Endothelial cell of umbilical vein (primary cell): ENCODE measurements around the gene USE1.

Source experiments
- EZH2 ChIP-seq: IDR thresholded peaks from 2 replicates; pipeline ENCODE4 v1.6.1; 2012; ENCODE audit warnings: borderline replicate concordance, low read depth, mild to moderate bottlenecking, moderate library complexity, low read length, inconsistent platforms; ENCODE audit not compliant: severe bottlenecking
- POLR2A ChIP-seq: IDR thresholded peaks from 2 replicates; pipeline ENCODE4 v1.6.1; 2012; ENCODE audit warnings: low read depth, mild to moderate bottlenecking, control low read depth, low read length
- POLR2AphosphoS5 ChIP-seq: IDR thresholded peaks from 2 replicates; pipeline ENCODE4 v1.6.1; 2012; ENCODE audit warnings: low read depth, mild to moderate bottlenecking, control low read depth, low read length, moderate library complexity; ENCODE audit not compliant: insufficient read depth
- TF ChIP-seq, protein P1 (sequence below), 2 donors: IDR thresholded peaks; 1 replicate in 1 of 2; 2 replicates in 1 of 2; pipeline ENCODE4 v1.5.1; 2011; ENCODE audit warnings: low read length in 2 of 2, mild to moderate bottlenecking in 2 of 2, moderate library complexity in 2 of 2, control low read depth in 1 of 2, inconsistent platforms in 1 of 2, low read depth in 1 of 2; ENCODE audit not compliant: insufficient read depth in 1 of 2; ENCODE audit errors: extremely low read depth in 1 of 2

DNA sequence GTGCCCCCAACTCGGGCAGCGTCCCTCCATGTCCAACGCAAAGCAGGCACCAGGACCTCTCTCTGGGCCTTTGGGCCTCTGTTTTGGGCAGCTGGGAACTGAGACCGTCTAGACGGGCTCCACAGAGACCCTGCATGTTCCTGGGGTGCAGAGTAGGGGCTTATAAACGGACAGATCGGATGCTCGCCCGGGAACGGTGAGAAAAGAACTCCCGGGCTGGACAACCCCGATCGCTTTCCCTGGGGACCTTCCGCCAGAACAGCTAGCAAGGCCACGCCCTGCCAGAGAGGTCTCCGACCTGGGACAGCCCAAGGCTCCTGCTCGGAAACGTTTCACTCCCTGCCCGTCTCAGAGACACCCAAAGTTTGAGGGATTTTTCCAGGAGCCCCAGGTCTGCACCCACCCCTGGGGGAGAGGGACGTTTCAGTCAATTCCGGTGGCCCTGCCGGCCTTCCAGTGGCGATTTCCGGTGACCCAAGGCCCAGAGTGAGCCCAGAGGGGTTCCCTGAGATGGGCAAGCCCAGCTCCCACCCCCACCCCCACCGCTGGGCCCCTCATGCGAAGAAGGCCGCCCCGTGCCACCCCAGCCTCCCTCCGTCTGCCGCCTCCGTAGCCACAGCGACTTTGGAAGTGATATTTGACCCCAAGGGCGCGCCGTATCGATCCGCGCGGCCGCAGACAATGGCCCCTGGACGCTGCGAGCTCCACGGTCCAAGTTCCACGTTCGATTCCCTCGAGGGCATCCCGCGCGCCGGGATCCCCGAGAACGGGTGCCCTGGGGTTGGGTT is 28.9 kb downstream of the USE1 start:
- TF ChIP-seq EZH2 (no peak), POLR2A (no peak), POLR2AphosphoS5 (no peak)
- TF ChIP-seq, protein P1, sequence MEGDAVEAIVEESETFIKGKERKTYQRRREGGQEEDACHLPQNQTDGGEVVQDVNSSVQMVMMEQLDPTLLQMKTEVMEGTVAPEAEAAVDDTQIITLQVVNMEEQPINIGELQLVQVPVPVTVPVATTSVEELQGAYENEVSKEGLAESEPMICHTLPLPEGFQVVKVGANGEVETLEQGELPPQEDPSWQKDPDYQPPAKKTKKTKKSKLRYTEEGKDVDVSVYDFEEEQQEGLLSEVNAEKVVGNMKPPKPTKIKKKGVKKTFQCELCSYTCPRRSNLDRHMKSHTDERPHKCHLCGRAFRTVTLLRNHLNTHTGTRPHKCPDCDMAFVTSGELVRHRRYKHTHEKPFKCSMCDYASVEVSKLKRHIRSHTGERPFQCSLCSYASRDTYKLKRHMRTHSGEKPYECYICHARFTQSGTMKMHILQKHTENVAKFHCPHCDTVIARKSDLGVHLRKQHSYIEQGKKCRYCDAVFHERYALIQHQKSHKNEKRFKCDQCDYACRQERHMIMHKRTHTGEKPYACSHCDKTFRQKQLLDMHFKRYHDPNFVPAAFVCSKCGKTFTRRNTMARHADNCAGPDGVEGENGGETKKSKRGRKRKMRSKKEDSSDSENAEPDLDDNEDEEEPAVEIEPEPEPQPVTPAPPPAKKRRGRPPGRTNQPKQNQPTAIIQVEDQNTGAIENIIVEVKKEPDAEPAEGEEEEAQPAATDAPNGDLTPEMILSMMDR (IDR thresholded peaks at IDR 0.05; ENCODE audit: extremely low read depth in 1 of 2, insufficient read depth in 1 of 2, low read depth in 1 of 2, low read length in 2 of 2) = no peak
